K562 (cell line): ENCODE results near the gene CNOT2. TPM values are rescaled to one million over a fixed set of nuclear protein-coding genes. Genes with fewer than 3 reads are reported as not detected.

Source experiments
- C11orf30 ChIP-seq: fragments of 450-650 bp; IDR thresholded peaks from 2 replicates; pipeline ENCODE4 v1.6.1; 2016; ENCODE audit warnings: low read depth, mild to moderate bottlenecking
- CBFA2T3 ChIP-seq: fragments of 450-650 bp; IDR thresholded peaks from 2 replicates; pipeline ENCODE4 v1.6.1; 2017
- CHD7 ChIP-seq: fragments of 200-600 bp; sonication (generic); IDR thresholded peaks from one replicate; pipeline ENCODE4 v1.6.1; 2012; ENCODE audit warnings: mild to moderate bottlenecking, low read depth, low read length, inconsistent platforms
- ETV5 ChIP-seq: sonication (generic); formaldehyde crosslinking; IDR thresholded peaks from 2 replicates; pipeline ENCODE4 v1.4.0; 2020; ENCODE audit warnings: low read depth, mild to moderate bottlenecking, missing genetic modification reagents
- FOXA3 ChIP-seq, 2 experiments: fragments of 450-650 bp in 1 of 2; sonication (generic) in 1 of 2; formaldehyde crosslinking; IDR thresholded peaks in 1 of 2; conservative IDR thresholded peaks in 1 of 2; 2 replicates each; pipeline versions ENCODE4 v1.4.0 to v1.8.0; 2020 to 2022; ENCODE audit warnings: mild to moderate bottlenecking in 2 of 2, missing genetic modification reagents in 1 of 2
- NELFE ChIP-seq: IDR thresholded peaks from 2 replicates; pipeline ENCODE4 v1.6.1; 2011; ENCODE audit warnings: mild to moderate bottlenecking; ENCODE audit not compliant: insufficient read depth, insufficient read length
- RBM34 ChIP-seq: fragments of 200-400 bp; formaldehyde crosslinking; IDR thresholded peaks from 2 replicates; pipeline ENCODE4 v1.6.1; 2018; ENCODE audit warnings: low read length, borderline replicate concordance; ENCODE audit not compliant: insufficient read depth
- TRIM24 ChIP-seq, 2 experiments: fragments of 450-650 bp; IDR thresholded peaks; 2 replicates each; pipeline ENCODE4 v1.6.1; 2016
- ZHX1 ChIP-seq: fragments of 150-350 bp; conservative IDR thresholded peaks from 2 replicates; pipeline ENCODE4 v1.6.1; 2014; ENCODE audit warnings: low read length
- polyA plus RNA-seq, 8 experiments: library from polyadenylated mRNA; depleted of rRNA in 4 of 8; stranded (reverse) in 5 of 8; unstranded in 3 of 8; fragments of >200 nt; fragmentation: Nextera tagmentation in 2 of 8; fragmentation: Illumina TruSeq in 1 of 8; extraction: Ambion mirVana in 2 of 8; extraction: Trizol in 1 of 8; gene quantifications; 2 replicates each; pipeline versions ENCODE4 v1.2.1 to v1.2.3, GENCODE V29; 2011 to 2014; ENCODE audit warnings: inconsistent platforms in 1 of 8, missing spikeins in 1 of 8
- total RNA-seq, 7 experiments: library from RNA; depleted of rRNA in 6 of 7; stranded (reverse); fragments of >200 nt in 6 of 7; fragmentation: Illumina TruSeq in 2 of 7; extraction: Trizol in 2 of 7; gene quantifications; 2 replicates each; pipeline versions ENCODE4 v1.2.1 to v1.2.3, GENCODE V29; 2011 to 2021; ENCODE audit warnings: low replicate concordance in 1 of 7
- TF ChIP-seq, protein P1 (sequence below): fragments of 450-650 bp; formaldehyde crosslinking; IDR thresholded peaks from 2 replicates; pipeline ENCODE4 v1.4.0; 2022; ENCODE audit warnings: mild to moderate bottlenecking, moderate library complexity
- TF ChIP-seq, protein P2 (sequence below), 2 experiments: fragments of 200-800 bp in 1 of 2; sonication (Bioruptor generic) in 1 of 2; sonication (generic) in 1 of 2; formaldehyde crosslinking in 1 of 2; IDR thresholded peaks in 1 of 2; conservative IDR thresholded peaks in 1 of 2; 2 replicates each; pipeline versions ENCODE4 v1.5.0 to v1.6.1; 2016 to 2020; ENCODE audit warnings: missing compliant biosample characterization in 1 of 2, missing genetic modification characterization in 1 of 2, missing genetic modification reagents in 1 of 2

The CNOT2 gene
- total and polyA plus RNA-seq, 9 of the 15 experiments (the other 6 are each of a cell fraction or from before 2014, with no cell fraction given), result 43.6 to 119 (median 84.4) TPM

DNA sequence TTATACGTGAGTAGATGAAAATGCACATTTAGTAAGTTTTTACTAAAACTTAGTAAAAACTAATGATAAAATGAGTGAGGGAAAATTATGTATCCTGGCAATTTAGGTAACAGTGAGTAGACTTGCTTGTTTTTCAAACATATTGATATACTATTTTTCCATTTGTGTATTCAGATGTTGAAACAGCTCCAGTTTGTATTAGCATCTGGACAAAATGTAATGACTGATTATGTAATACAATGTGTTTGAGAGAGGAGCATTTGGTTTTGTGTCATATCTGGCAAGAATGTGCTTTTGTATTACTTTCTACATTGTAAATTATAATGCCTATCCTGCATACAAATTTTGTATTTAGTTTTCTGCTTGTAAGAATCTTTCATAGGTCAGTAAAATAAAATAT, 5.6 kb downstream of the CNOT2 start (continued):
- TF ChIP-seq CHD7 (no peak), TRIM24 (IDR thresholded peaks at IDR 0.05) (no peak), NELFE (no peak), ZHX1 (no peak), FOXA3 (CRISPR knock-in tag; conservative IDR thresholded peaks at IDR 0.05 in 1 of 2, IDR thresholded peaks at IDR 0.05 in 1 of 2) (no peak), CBFA2T3 (no peak), ETV5 (CRISPR knock-in tag) (no peak), C11orf30 (no peak), RBM34 (no peak)
- TF ChIP-seq, protein P1, sequence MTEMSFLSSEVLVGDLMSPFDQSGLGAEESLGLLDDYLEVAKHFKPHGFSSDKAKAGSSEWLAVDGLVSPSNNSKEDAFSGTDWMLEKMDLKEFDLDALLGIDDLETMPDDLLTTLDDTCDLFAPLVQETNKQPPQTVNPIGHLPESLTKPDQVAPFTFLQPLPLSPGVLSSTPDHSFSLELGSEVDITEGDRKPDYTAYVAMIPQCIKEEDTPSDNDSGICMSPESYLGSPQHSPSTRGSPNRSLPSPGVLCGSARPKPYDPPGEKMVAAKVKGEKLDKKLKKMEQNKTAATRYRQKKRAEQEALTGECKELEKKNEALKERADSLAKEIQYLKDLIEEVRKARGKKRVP (CRISPR knock-in tag), result no peak
- TF ChIP-seq, protein P2, sequence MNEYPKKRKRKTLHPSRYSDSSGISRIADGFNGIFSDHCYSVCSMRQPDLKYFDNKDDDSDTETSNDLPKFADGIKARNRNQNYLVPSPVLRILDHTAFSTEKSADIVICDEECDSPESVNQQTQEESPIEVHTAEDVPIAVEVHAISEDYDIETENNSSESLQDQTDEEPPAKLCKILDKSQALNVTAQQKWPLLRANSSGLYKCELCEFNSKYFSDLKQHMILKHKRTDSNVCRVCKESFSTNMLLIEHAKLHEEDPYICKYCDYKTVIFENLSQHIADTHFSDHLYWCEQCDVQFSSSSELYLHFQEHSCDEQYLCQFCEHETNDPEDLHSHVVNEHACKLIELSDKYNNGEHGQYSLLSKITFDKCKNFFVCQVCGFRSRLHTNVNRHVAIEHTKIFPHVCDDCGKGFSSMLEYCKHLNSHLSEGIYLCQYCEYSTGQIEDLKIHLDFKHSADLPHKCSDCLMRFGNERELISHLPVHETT (CRISPR knock-in tag; conservative IDR thresholded peaks at IDR 0.05 in 1 of 2, IDR thresholded peaks at IDR 0.05 in 1 of 2), result no peak
